SK-N-SH treated with all-trans-retinoic acid at 6 μM for 48 hours (cell line): ENCODE results near the gene KLK6.

Experiments used
- CSDC2 ChIP-seq: fragments of 250-450 bp; sonication (Bioruptor Pico); IDR thresholded peaks from 2 replicates; pipeline ENCODE4 v1.5.0; 2020; ENCODE audit warnings: mild to moderate bottlenecking, moderate library complexity
- GLIS3 ChIP-seq: fragments of 250-450 bp; sonication (Bioruptor Pico); IDR thresholded peaks from 2 replicates; pipeline ENCODE4 v1.5.0; 2020; ENCODE audit warnings: mild to moderate bottlenecking, moderate library complexity
- RARB ChIP-seq: fragments of 250-450 bp; sonication (Bioruptor Pico); IDR thresholded peaks from 2 replicates; pipeline ENCODE4 v1.8.0; 2021; ENCODE audit warnings: mild to moderate bottlenecking, moderate library complexity
- TOX ChIP-seq: fragments of 250-450 bp; sonication (Bioruptor Pico); IDR thresholded peaks from 2 replicates; pipeline ENCODE4 v1.8.0; 2021; ENCODE audit warnings: mild to moderate bottlenecking, moderate library complexity, borderline replicate concordance
- ZFP3 ChIP-seq: fragments of 250-450 bp; sonication (Bioruptor Pico); IDR thresholded peaks from 2 replicates; pipeline ENCODE4 v1.5.0; 2020; ENCODE audit warnings: mild to moderate bottlenecking, moderate library complexity
- ZFP30 ChIP-seq: fragments of 450-650 bp; formaldehyde crosslinking; IDR thresholded peaks from 2 replicates; pipeline ENCODE4 v1.5.0; 2022; ENCODE audit warnings: mild to moderate bottlenecking, moderate library complexity
- TF ChIP-seq, protein P1 (sequence below): fragments of 250-450 bp; sonication (Bioruptor Pico); IDR thresholded peaks from 2 replicates; pipeline ENCODE4 v1.5.1; 2020; ENCODE audit warnings: low read depth, mild to moderate bottlenecking, moderate library complexity

DNA sequence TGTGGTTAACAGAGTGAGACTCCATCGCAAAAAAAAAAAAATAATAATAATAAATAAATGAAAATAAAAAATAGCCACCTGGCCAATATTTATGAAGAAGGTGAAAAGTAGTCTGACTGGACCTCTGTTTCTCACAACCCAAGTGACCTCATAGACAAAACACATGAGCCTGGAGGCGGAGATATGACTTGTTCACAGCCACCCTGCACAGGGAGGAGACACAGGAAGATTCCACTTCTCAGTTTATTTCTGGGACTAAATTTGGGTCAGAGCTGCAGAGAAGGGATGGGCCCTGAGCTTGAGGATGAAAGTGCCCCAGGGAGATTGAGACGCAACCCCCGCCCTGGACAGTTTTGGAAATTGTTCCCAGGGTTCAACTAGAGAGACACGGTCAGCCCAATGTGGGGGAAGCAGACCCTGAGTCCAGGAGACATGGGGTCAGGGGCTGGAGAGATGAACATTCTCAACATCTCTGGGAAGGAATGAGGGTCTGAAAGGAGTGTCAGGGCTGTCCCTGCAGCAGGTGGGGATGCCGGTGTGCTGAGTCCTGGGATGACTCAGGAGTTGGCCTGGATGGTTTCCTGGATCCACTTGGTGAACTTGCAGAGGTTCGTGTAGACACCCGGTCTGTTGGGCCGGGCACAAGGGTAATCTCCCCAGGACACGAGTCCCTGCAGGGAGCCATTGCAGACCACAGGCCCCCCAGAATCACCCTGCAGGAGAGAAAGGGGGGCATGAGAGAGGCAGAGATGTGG lies 26.1 kb downstream of the KLK6 start:
- TF ChIP-seq, protein P1, sequence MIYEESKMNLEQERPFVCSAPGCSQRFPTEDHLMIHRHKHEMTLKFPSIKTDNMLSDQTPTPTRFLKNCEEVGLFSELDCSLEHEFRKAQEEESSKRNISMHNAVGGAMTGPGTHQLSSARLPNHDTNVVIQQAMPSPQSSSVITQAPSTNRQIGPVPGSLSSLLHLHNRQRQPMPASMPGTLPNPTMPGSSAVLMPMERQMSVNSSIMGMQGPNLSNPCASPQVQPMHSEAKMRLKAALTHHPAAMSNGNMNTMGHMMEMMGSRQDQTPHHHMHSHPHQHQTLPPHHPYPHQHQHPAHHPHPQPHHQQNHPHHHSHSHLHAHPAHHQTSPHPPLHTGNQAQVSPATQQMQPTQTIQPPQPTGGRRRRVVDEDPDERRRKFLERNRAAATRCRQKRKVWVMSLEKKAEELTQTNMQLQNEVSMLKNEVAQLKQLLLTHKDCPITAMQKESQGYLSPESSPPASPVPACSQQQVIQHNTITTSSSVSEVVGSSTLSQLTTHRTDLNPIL (CRISPR knock-in tag): no peak
- TF ChIP-seq CSDC2 (CRISPR knock-in tag): no peak
- no peak for TF ChIP-seq TOX (CRISPR knock-in tag)
- no peak for TF ChIP-seq ZFP30 (CRISPR knock-in tag)
- TF ChIP-seq RARB: no peak
- no peak for TF ChIP-seq ZFP3
- no peak for TF ChIP-seq GLIS3 (CRISPR knock-in tag)
